ENCODE measurements around the gene PUM2.
"Not testable (repeated sequence)": the region's sequence is repeated elsewhere in the genome, so short reads cannot be mapped to it uniquely, and the experiment has no call there.

PUM2 gene

DNA sequence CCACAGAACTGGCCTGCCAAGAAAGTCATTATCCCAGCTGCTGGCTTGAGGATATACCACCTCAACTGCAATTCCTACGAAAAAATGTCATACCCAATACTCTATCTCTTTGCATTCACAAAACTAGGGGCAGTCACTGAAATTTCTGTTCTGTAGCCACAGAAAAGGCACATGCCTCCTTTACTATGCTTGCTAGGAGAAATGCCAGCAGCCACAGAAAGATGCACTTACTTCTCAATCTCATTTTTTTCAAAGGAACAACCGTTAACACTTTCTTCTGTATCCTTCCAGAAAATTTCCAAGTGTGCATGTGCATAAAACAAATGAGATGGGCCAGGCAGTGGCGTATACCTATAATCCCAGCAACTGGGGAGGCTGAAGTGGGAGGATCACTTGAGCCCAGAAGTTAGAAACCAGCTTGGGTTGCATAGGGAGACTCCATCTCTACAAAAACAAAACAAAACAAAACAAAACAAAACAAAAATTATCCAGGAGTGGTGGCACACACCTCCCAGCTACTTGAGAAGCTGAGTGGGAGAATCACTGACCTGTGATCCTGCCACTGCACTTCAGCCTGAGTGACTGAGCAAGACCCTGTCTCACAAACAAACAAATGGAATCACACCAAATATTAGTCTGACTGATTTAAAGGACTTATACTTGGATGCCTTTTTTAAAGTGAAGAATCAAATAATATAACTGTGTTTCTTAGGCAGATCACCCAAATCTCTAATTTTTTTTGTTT, 22.4 kb upstream of the PUM2 start:
- DNase-seq (ENCODE audit: low read depth, low spot score), result no peak
- H3K36me3 ChIP-seq (ENCODE audit: insufficient read depth, low read length), result no peaks in the 10 kb centered on the region
- H3K4me3 ChIP-seq, result no peak overlapping the region
- no peak for TF ChIP-seq POLR2AphosphoS5 (IDR thresholded peaks at IDR 0.05; ENCODE audit: borderline replicate concordance, low read depth, low read length)
- no peak for TF ChIP-seq EZH2 (IDR thresholded peaks at IDR 0.05)
- TF ChIP-seq FOXP2 (optimal IDR thresholded peaks at IDR 0.05; ENCODE audit: control extremely low read depth, extremely low read length, insufficient read depth), result no peak
- no peak overlapping the region for H3K27ac ChIP-seq
- H3K9ac ChIP-seq (ENCODE audit: insufficient read length), result no peak overlapping the region
- no peaks in the 10 kb centered on the region for H3K9me3 ChIP-seq (ENCODE audit: low read depth, low read length)

DNA sequence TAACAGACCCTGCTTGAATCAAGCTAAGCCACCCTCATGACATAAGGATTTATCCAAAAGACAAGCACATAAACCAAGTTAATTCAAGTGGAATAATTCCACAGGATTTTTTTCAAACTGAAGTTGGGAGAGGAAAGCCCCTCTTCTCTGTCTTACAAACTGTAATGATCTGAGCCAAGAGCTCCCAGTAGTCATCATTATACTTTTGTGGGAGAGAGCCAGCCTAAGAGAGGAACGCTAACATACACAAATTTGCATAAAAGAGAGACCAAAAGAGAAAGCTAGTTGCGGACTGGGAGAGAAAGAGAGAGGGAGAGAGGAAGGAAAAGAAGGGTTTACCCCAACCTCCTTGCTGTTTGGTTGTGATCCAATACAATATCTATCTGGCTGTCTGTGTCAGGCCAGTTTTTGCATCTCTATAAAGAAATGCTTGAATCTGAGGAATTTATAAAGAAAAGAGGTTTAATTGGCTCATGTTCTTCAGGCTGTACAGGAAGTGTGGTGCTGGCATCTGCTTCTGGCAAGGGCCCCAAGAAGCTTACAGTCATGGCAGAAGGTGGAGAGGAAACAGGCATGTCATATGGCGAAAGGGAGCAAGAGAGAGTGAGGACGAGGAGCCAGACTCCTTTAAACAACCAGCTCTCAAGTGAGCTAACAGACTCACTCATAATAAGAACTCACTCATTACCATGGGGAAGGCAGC, 20.8 kb upstream of the PUM2 start:
- no peaks in the 10 kb centered on the region for H3K36me3 ChIP-seq (ENCODE audit: insufficient read depth, low read length)
- DNase-seq (ENCODE audit: low read depth, low spot score), result no peak
- TF ChIP-seq POLR2AphosphoS5 (IDR thresholded peaks at IDR 0.05; ENCODE audit: borderline replicate concordance, low read depth, low read length) (no peak), FOXP2 (optimal IDR thresholded peaks at IDR 0.05; ENCODE audit: control extremely low read depth, extremely low read length, insufficient read depth) (no peak), EZH2 (IDR thresholded peaks at IDR 0.05) (no peak)
- H3K27ac ChIP-seq, result no peak overlapping the region
- H3K9me3 ChIP-seq (ENCODE audit: low read depth, low read length), result no peaks in the 10 kb centered on the region
- no peak overlapping the region for H3K4me3 ChIP-seq
- H3K9ac ChIP-seq (ENCODE audit: insufficient read length), result no peak overlapping the region

DNA sequence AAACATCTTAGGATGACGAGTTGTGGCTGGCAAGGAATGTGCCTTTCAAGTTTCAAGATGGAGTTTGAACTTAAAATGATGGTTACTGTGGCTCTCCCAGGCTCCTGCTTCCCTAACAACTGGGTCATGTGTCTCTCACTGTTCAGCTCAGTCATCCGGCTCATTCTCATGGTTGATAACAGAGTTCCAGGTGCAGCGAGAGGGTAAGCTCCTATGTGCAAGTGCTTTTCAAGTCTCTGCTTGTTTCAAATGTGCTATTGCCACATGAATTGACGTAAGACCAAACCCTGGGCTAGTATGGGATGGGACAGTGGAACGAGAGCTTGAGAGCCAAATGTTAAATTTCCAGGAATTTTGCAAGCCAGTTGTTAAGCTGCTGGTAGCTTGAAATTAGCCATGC, 19.5 kb upstream of the PUM2 start:
- DNase-seq (ENCODE audit: low read depth, low spot score), result no peak
- no peak for TF ChIP-seq EZH2 (IDR thresholded peaks at IDR 0.05)
- no peak for TF ChIP-seq FOXP2 (optimal IDR thresholded peaks at IDR 0.05; ENCODE audit: control extremely low read depth, extremely low read length, insufficient read depth)
- no peak for TF ChIP-seq POLR2AphosphoS5 (IDR thresholded peaks at IDR 0.05; ENCODE audit: borderline replicate concordance, low read depth, low read length)
- H3K36me3 ChIP-seq (ENCODE audit: insufficient read depth, low read length), result no peaks in the 10 kb centered on the region
- no peaks in the 10 kb centered on the region for H3K9me3 ChIP-seq (ENCODE audit: low read depth, low read length)
- no peak overlapping the region for H3K9ac ChIP-seq (ENCODE audit: insufficient read length)
- no peak overlapping the region for H3K27ac ChIP-seq
- H3K4me3 ChIP-seq, result no peak overlapping the region

DNA sequence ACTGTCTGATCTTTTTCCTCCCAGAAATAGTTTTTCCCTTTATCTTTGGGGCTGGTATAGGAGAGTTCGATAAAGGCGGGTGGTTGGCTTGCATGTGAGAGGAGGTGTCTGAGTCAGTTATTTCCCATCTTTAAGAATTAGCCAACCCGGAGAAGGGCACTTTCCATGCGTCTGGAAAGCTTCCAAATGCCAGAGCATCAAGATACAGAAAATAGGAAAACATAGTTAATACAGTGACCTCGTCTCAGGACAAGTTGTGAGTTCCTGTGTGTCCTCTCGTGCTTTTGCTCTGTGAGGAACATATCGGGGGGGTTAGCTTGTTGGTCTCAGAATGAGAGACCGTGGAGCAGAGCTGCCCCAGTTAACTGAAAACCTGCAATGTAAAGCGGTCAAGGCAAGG, 18.7 kb upstream of the PUM2 start:
- no peak overlapping the region for H3K4me3 ChIP-seq
- H3K27ac ChIP-seq, result no peak overlapping the region
- TF ChIP-seq EZH2 (IDR thresholded peaks at IDR 0.05) (no peak), FOXP2 (optimal IDR thresholded peaks at IDR 0.05; ENCODE audit: control extremely low read depth, extremely low read length, insufficient read depth) (no peak), POLR2AphosphoS5 (IDR thresholded peaks at IDR 0.05; ENCODE audit: borderline replicate concordance, low read depth, low read length) (no peak)
- DNase-seq (ENCODE audit: low read depth, low spot score), result no peak
- no peaks in the 10 kb centered on the region for H3K36me3 ChIP-seq (ENCODE audit: insufficient read depth, low read length)
- H3K9me3 ChIP-seq (ENCODE audit: low read depth, low read length), result no peaks in the 10 kb centered on the region
- H3K9ac ChIP-seq (ENCODE audit: insufficient read length), result no peak overlapping the region

DNA sequence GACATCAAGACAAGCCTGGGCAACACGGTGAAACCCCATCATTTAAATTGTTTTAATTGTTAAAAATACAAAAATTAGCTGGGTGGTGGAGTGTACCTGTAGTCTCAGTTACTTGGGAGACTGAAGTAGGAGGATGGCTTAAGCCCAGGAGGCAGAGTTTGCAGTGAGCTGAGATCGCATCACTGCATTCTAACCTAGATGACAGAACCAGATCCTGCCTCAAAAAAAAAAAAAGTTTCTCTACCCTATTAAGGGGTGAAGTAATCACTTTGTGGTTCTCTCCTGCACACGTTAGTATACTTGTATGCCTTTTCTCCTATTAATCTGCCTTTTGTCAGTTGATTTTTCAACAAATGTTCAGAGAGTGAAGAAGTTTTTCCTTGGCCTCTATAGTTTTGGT, 18.1 kb upstream of the PUM2 start:
- Histone ChIP-seq H3K27ac (no peak overlapping the region), H3K4me3 (no peak overlapping the region), H3K36me3 (ENCODE audit: insufficient read depth, low read length) (no peaks in the 10 kb centered on the region), H3K9me3 (ENCODE audit: low read depth, low read length) (no peaks in the 10 kb centered on the region), H3K9ac (ENCODE audit: insufficient read length) (no peak overlapping the region)
- no peak for TF ChIP-seq EZH2 (IDR thresholded peaks at IDR 0.05)
- no peak for TF ChIP-seq POLR2AphosphoS5 (IDR thresholded peaks at IDR 0.05; ENCODE audit: borderline replicate concordance, low read depth, low read length)
- TF ChIP-seq FOXP2 (optimal IDR thresholded peaks at IDR 0.05; ENCODE audit: control extremely low read depth, extremely low read length, insufficient read depth), result no peak
- no peak for DNase-seq (ENCODE audit: low read depth, low spot score)

DNA sequence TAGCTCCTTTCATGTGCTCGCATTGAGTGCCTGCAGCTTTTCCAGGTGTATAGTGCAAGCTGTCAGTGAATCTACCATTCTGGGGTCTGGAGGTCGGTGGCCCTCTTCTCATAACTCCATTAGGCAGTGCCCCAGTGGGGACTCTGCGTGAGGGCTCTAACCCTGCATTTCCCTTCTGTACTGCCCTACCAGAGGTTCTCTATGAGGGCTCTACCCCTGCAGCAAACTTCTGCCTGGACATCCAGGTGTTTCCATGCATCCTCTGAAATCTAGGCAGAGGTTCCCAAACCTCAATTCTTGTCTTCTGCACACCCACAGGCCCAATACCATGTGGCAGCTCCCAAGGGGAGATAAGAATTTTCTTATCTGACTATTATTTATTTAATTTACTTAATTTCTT, 17.3 kb upstream of the PUM2 start:
- not testable (repeated sequence) for H3K9me3 ChIP-seq (ENCODE audit: low read depth, low read length); H3K36me3 ChIP-seq (ENCODE audit: insufficient read depth, low read length); H3K27ac ChIP-seq; DNase-seq (ENCODE audit: low read depth, low spot score); H3K4me3 ChIP-seq; H3K9ac ChIP-seq (ENCODE audit: insufficient read length)

DNA sequence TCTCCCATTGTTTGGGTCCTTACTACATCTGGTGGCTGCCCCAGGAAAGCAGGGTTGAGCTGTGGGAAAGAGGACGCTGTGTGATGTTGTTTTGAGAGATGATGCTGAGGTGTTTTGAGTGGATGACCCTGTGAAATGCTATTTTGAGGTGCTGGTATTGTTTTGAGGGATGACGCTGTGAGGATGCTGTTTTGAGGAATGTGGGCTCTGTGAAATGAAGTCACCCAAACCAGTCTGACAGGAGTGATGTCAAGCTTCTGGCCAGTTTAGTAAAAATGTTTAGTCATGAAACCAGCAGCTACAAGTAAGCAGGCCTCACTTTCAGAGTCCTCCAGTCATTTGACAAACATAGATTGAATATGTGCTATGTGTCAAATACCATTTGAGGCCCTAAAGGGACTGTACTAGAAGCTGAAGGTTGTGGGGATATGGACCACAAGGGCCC, 16.1 kb upstream of the PUM2 start:
- H3K27ac ChIP-seq, result no peak overlapping the region
- no peaks in the 10 kb centered on the region for H3K9me3 ChIP-seq (ENCODE audit: low read depth, low read length)
- no peak overlapping the region for H3K4me3 ChIP-seq
- TF ChIP-seq FOXP2 (optimal IDR thresholded peaks at IDR 0.05; ENCODE audit: control extremely low read depth, extremely low read length, insufficient read depth), result no peak
- DNase-seq (ENCODE audit: low read depth, low spot score), result no peak
- H3K9ac ChIP-seq (ENCODE audit: insufficient read length), result no peak overlapping the region
- no peaks in the 10 kb centered on the region for H3K36me3 ChIP-seq (ENCODE audit: insufficient read depth, low read length)

DNA sequence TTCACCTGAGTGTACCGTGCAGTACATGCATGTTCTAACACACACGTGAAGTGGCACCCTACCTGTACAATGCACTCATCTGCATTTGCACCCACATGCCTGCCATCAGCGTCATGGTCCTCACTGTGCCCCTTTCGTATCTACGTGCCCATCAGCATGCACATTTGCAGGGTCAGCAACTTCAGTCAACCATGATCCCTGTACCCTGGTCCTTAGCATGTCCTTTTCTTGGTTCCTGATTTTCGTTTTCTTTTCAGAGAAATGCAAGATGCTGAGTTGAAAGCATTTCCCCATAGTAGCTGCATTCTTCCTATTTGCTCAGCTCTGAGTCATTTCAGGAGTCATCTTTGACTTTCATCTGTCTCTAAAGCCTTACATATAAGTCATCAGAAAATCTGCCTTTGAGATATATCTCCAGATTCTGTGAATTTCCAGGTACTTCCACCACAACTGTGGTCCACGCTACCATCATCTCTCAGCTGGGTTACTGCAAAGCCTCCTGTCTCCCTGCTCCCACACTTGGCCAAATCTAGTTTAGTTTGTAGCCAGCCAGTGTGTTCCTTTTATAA, 14.7 kb upstream of the PUM2 start:
- no peak for TF ChIP-seq FOXP2 (optimal IDR thresholded peaks at IDR 0.05; ENCODE audit: control extremely low read depth, extremely low read length, insufficient read depth)
- TF ChIP-seq POLR2AphosphoS5 (IDR thresholded peaks at IDR 0.05; ENCODE audit: borderline replicate concordance, low read depth, low read length), result no peak
- no peak for TF ChIP-seq EZH2 (IDR thresholded peaks at IDR 0.05)
- Histone ChIP-seq H3K9ac (ENCODE audit: insufficient read length) (no peak overlapping the region), H3K9me3 (ENCODE audit: low read depth, low read length) (no peaks in the 10 kb centered on the region), H3K4me3 (no peak overlapping the region), H3K36me3 (ENCODE audit: insufficient read depth, low read length) (no peaks in the 10 kb centered on the region), H3K27ac (no peak overlapping the region)
- no peak for DNase-seq (ENCODE audit: low read depth, low spot score)
